HG03558 (cell line): Measurements from ENCODE around the gene BBOX1.
"Not testable (repeated sequence)": the region's sequence is repeated elsewhere in the genome, so short reads cannot be mapped to it uniquely, and the experiment has no call there.

ENCODE experiments used
- ATAC-seq: cut with Tn5 transposase; IDR thresholded peaks from one replicate; pipeline ENCODE4 v1.9.1; 2021; ENCODE audit warnings: moderate number of reproducible peaks; ENCODE audit not compliant: unreplicated experiment; ENCODE audit errors: extremely low read depth

The BBOX1 gene

DNA sequence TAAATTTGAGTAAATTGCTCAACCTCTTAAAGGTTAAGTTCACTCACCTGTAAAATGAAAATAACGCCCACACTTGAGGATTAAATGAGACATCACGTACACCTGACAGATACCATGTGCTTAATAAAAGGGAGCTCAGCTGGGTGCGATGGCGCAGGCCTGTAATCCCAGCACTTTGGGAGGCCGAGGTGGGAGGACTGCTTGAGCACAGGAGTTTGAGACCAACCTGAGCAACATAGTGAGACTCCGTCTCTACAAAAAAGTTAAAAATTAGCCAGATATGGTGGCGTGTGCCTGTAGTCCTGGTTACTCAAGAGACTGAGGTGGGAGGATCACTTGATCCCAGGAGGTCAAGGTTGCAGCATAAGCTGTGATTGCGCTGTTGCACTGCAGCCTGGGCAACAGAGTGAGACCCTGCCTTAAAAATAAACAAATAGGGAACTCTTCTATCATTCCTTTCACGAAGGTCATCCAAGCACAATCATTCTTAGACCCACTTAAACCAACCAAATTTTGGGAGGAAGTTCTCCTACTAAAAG lies 134.1 kb downstream of the BBOX1 start:
- ATAC-seq, result no peak

DNA sequence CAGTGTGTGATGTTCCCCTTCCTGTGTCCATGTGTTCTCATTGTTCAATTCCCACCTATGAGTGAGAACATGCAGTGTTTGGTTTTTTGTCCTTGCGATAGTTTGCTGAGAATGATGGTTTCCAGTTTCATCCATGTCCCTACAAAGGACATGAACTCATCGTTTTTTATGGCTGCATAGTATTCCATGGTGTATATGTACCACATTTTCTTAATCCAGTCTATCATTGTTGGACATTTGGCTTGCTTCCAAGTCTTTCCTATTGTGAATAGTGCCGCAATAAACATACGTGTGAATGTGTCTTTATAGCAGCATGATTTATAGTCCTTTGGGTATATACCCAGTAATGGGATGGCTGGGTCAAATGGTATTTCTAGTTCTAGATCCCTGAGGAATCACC lies 134.9 kb downstream of the BBOX1 start:
- ATAC-seq, result not testable (repeated sequence)
